Panc1 (cell line): ENCODE data around the gene MPHOSPH6. TPM values are rescaled to one million over a fixed set of nuclear protein-coding genes. Genes with fewer than 3 reads are reported as not detected.

Experiments used
- ATAC-seq: fragments of 200-7000 bp; cut with Tn5 transposase; 2 replicates; pipeline ENCODE4 v1.9.1; 2020; ENCODE audit warnings: mild to moderate bottlenecking, moderate library complexity
- BruUV-seq: library from RNA; stranded (reverse); fragments of 400-500 nt; replicated peaks from 2 replicates; lab custom pipeline; 2021; lab: Mats Ljungman, UMichigan
- CTCF ChIA-PET: fragments of 300-600 bp; sonication (Branson Sonifier 250); formaldehyde crosslinking; loops from one replicate; lab custom pipeline; 2022; ENCODE audit warnings: antibody characterized with exemption; lab: Charles Lee
- POLR2A ChIA-PET: fragments of 300-600 bp; sonication (Branson Sonifier 250); formaldehyde crosslinking; loops from one replicate; lab custom pipeline; 2022; ENCODE audit warnings: antibody characterized with exemption; lab: Charles Lee
- DNase-seq: peaks from one replicate; pipeline ENCODE4 v3.0.0-alpha.2; 2010; ENCODE audit warnings: low read depth, low spot score
- H3K27ac ChIP-seq: 2 replicates; pipeline ENCODE4 v1.5.1; 2011; ENCODE audit warnings: mild to moderate bottlenecking, low read length, inconsistent platforms
- H3K27me3 ChIP-seq: fragments of 200-500 bp; sonication (Bioruptor generic); 2 replicates; pipeline ENCODE4 v1.6.0; 2014; ENCODE audit warnings: low read length, inconsistent platforms; ENCODE audit not compliant: control insufficient read depth, insufficient read depth
- H3K36me3 ChIP-seq: fragments of 200-500 bp; sonication (Bioruptor generic); 2 replicates; pipeline ENCODE4 v1.5.1; 2014; ENCODE audit warnings: inconsistent platforms, mild to moderate bottlenecking, low read length, moderate library complexity; ENCODE audit not compliant: control insufficient read depth, insufficient read depth
- H3K4me1 ChIP-seq: 2 replicates; pipeline ENCODE4 v1.5.1; 2011; ENCODE audit warnings: inconsistent platforms, mild to moderate bottlenecking, low read length, moderate library complexity; ENCODE audit not compliant: control insufficient read depth, insufficient read depth
- H3K4me3 ChIP-seq, 2 experiments: 2 replicates each; pipeline ENCODE4 v1.5.1; 2011 to 2012; ENCODE audit warnings: low read depth in 2 of 2, low read length in 2 of 2, mild to moderate bottlenecking in 2 of 2, inconsistent platforms in 1 of 2, moderate library complexity in 1 of 2
- H3K9me3 ChIP-seq: fragments of 200-500 bp; sonication (Bioruptor generic); 2 replicates; pipeline ENCODE4 v1.5.1; 2014; ENCODE audit warnings: low read depth, mild to moderate bottlenecking, inconsistent platforms, low read length, moderate library complexity; ENCODE audit not compliant: control insufficient read depth, insufficient read depth
- POLR2AphosphoS5 ChIP-seq: IDR thresholded peaks from 2 replicates; pipeline ENCODE4 v1.6.1; 2012; ENCODE audit warnings: mild to moderate bottlenecking, low read depth, low read length, moderate library complexity
- SIN3A ChIP-seq: IDR thresholded peaks from 2 replicates; pipeline ENCODE4 v1.6.1; 2012; ENCODE audit warnings: low read depth, mild to moderate bottlenecking, low read length, moderate library complexity, borderline replicate concordance; ENCODE audit not compliant: insufficient read depth
- TCF7L2 ChIP-seq: IDR thresholded peaks from 2 replicates; pipeline ENCODE4 v1.6.1; 2011; ENCODE audit warnings: mild to moderate bottlenecking, low read depth, low read length, inconsistent platforms
- in situ Hi-C: cut with HindIII; loops from 2 replicates; pipeline ENCODE4 v1.10.0; 2016; ENCODE audit warnings: low sequenced_read_pairs, low pct_unique_long_range_greater_than_20kb
- intact Hi-C: fragments of 100-400 bp; cut with micrococcal nuclease; formaldehyde crosslinking; loops from one replicate; pipeline ENCODE4 v1.10.0; 2022; ENCODE audit not compliant: unreplicated experiment
- total RNA-seq: library from RNA; stranded (reverse); gene quantifications from one replicate; pipeline ENCODE4 v1.2.1, GENCODE V29; 2021; ENCODE audit not compliant: unreplicated experiment
- TF ChIP-seq, protein P1 (sequence below), 2 experiments: IDR thresholded peaks; 2 replicates each; pipeline ENCODE4 v1.6.1; 2011 to 2012; ENCODE audit warnings: low read depth in 2 of 2, control low read depth in 1 of 2, low read length in 1 of 2, mild to moderate bottlenecking in 1 of 2, moderate library complexity in 1 of 2; ENCODE audit not compliant: insufficient read depth in 1 of 2
- TF ChIP-seq, protein P2 (sequence below): fragments of 450-650 bp; IDR thresholded peaks from 2 replicates; pipeline ENCODE4 v1.5.1; 2017; ENCODE audit warnings: mild to moderate bottlenecking

MPHOSPH6 gene
- total RNA-seq, 1 experiment from 2014 or later: 36.7 TPM

DNA sequence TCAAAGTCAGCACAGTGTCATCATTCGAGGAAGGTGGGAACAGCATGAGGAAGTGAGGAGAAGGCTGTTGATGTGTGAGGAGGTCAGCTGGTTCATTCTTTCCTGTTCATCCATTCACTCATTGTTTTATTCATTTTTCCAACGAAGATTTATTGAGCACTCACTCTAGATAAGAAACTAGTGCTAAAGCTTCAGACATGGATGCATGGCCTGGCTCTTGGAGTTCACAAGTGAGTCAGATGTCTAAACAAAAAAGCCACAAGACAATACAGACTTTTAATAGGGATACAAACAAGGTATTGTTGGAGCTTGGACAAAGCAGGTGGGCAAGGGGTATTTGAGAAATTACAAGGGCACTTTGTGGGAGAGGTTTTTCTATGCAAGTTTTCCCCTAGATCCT lies 31.3 kb upstream of the MPHOSPH6 start:
- no peak overlapping the region for H3K27ac ChIP-seq
- ATAC-seq (no peak), DNase-seq (no peak)
- H3K36me3 ChIP-seq: no peaks in the 10 kb centered on the region
- POLR2A ChIA-PET: no interaction called here
- H3K4me1 ChIP-seq: no peaks in the 10 kb centered on the region
- intact Hi-C loops: no loop called here
- no peaks in the 10 kb centered on the region for H3K9me3 ChIP-seq
- in situ Hi-C loops: no loop called here
- BruUV-seq: no TSS peak
- CTCF ChIA-PET: no interaction called here
- H3K27me3 ChIP-seq: no peaks in the 10 kb centered on the region
- H3K4me3 ChIP-seq: no peak overlapping the region
- TF ChIP-seq SIN3A: no peak
- TF ChIP-seq POLR2AphosphoS5: no peak
- TF ChIP-seq, protein P1, sequence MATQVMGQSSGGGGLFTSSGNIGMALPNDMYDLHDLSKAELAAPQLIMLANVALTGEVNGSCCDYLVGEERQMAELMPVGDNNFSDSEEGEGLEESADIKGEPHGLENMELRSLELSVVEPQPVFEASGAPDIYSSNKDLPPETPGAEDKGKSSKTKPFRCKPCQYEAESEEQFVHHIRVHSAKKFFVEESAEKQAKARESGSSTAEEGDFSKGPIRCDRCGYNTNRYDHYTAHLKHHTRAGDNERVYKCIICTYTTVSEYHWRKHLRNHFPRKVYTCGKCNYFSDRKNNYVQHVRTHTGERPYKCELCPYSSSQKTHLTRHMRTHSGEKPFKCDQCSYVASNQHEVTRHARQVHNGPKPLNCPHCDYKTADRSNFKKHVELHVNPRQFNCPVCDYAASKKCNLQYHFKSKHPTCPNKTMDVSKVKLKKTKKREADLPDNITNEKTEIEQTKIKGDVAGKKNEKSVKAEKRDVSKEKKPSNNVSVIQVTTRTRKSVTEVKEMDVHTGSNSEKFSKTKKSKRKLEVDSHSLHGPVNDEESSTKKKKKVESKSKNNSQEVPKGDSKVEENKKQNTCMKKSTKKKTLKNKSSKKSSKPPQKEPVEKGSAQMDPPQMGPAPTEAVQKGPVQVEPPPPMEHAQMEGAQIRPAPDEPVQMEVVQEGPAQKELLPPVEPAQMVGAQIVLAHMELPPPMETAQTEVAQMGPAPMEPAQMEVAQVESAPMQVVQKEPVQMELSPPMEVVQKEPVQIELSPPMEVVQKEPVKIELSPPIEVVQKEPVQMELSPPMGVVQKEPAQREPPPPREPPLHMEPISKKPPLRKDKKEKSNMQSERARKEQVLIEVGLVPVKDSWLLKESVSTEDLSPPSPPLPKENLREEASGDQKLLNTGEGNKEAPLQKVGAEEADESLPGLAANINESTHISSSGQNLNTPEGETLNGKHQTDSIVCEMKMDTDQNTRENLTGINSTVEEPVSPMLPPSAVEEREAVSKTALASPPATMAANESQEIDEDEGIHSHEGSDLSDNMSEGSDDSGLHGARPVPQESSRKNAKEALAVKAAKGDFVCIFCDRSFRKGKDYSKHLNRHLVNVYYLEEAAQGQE (IDR thresholded peaks at IDR 0.05; ENCODE audit: insufficient read depth in 1 of 2, low read depth in 2 of 2, low read length in 1 of 2): no peak
- no peak for TF ChIP-seq TCF7L2
- TF ChIP-seq, protein P2, sequence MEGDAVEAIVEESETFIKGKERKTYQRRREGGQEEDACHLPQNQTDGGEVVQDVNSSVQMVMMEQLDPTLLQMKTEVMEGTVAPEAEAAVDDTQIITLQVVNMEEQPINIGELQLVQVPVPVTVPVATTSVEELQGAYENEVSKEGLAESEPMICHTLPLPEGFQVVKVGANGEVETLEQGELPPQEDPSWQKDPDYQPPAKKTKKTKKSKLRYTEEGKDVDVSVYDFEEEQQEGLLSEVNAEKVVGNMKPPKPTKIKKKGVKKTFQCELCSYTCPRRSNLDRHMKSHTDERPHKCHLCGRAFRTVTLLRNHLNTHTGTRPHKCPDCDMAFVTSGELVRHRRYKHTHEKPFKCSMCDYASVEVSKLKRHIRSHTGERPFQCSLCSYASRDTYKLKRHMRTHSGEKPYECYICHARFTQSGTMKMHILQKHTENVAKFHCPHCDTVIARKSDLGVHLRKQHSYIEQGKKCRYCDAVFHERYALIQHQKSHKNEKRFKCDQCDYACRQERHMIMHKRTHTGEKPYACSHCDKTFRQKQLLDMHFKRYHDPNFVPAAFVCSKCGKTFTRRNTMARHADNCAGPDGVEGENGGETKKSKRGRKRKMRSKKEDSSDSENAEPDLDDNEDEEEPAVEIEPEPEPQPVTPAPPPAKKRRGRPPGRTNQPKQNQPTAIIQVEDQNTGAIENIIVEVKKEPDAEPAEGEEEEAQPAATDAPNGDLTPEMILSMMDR: no peak

DNA sequence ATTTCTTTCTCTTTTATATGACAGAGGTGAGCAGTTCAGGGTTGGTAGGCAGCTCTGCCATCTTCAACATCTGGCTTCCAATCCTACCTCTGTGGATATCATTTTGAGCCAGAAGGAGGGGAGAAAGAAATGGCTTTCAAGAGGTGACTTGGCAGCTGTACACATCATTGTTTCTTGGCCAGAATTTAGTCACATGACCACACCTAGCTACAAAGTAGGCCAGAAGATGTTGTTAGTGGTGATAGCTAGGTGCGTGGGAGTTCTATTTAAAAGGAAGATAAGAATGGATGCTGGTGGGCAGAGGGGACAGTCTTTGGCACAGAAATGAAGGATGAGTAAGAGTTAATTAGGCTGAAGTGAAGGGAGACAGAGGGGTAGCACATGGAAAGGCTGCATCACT lies 29.2 kb upstream of the MPHOSPH6 start:
- intact Hi-C loops (no loop called here), in situ Hi-C loops (no loop called here)
- ChIA-PET POLR2A (no interaction called here), CTCF (no interaction called here)
- Histone ChIP-seq H3K4me3 (no peak overlapping the region), H3K36me3 (no peaks in the 10 kb centered on the region), H3K4me1 (no peaks in the 10 kb centered on the region), H3K9me3 (no peaks in the 10 kb centered on the region), H3K27ac (no peak overlapping the region), H3K27me3 (no peaks in the 10 kb centered on the region)
- no TSS peak for BruUV-seq
- TF ChIP-seq SIN3A (no peak), TCF7L2 (no peak), POLR2AphosphoS5 (no peak)
- TF ChIP-seq, protein P2: no peak
- TF ChIP-seq, protein P1 (IDR thresholded peaks at IDR 0.05; ENCODE audit: insufficient read depth in 1 of 2, low read depth in 2 of 2, low read length in 1 of 2): no peak
- DNase-seq (no peak), ATAC-seq (no peak)
